Measurements from ENCODE around the gene ERFE.

- TF ChIP-seq CTCF (IDR thresholded peaks at IDR 0.05; ENCODE audit: borderline replicate concordance, extremely low read depth, low read length, poor library complexity, severe bottlenecking) (no peak), EZH2 (IDR thresholded peaks at IDR 0.05; ENCODE audit: borderline replicate concordance, low read depth, low read length, severe bottlenecking) (no peak)
Measured at GRCh38 chr2:238174291-238174690, 15.5 kb downstream of the ERFE start.
